HUES64 (cell line): ENCODE measurements around the gene UGGT1.
"Not testable (repeated sequence)": the region's sequence is repeated elsewhere in the genome, so short reads cannot be mapped to it uniquely, and the experiment has no call there.

Experiments used
- H3K27ac ChIP-seq: 2 replicates; pipeline ENCODE4 v1.7.0; 2013; ENCODE audit warnings: low read depth, low read length, inconsistent platforms
- H3K27me3 ChIP-seq: 2 replicates; pipeline ENCODE4 v1.6.1; 2013; ENCODE audit warnings: mild to moderate bottlenecking, low read length; ENCODE audit not compliant: insufficient read depth
- H3K36me3 ChIP-seq: 2 replicates; pipeline ENCODE4 v1.6.1; 2013; ENCODE audit warnings: mild to moderate bottlenecking, low read length; ENCODE audit not compliant: insufficient read depth
- H3K4me1 ChIP-seq: 2 replicates; pipeline ENCODE4 v1.6.1; 2013; ENCODE audit warnings: mild to moderate bottlenecking, low read length, moderate library complexity; ENCODE audit not compliant: insufficient read depth
- H3K4me3 ChIP-seq: 2 replicates; pipeline ENCODE4 v1.5.1; 2013; ENCODE audit warnings: mild to moderate bottlenecking, low read length, moderate library complexity
- H3K9ac ChIP-seq: 2 replicates; pipeline ENCODE4 v1.6.1; 2013; ENCODE audit warnings: mild to moderate bottlenecking, low read depth, low read length
- H3K9me3 ChIP-seq: 2 replicates; pipeline ENCODE4 v1.6.1; 2013; ENCODE audit warnings: low read depth, low read length; ENCODE audit not compliant: insufficient read depth
- WGBS: fragments of 150-250, 120-280 bp; methylation state at CpG from one replicate; pipeline ENCODE4 v1.1.7; 2013; ENCODE audit warnings: missing lambda C conversion rate; 5-methylcytosine and 5-hydroxymethylcytosine counted together

Gene UGGT1

GRCh38 chr2:128197059-128197458 lies 106.1 kb downstream of the UGGT1 start:
- H3K4me1 ChIP-seq = no peaks in the 10 kb centered on the region
- H3K27me3 ChIP-seq = no peaks in the 10 kb centered on the region
- H3K9me3 ChIP-seq = no peaks in the 10 kb centered on the region
- H3K9ac ChIP-seq = no peak overlapping the region
- 97% methylated on average over 8 of the region's 8 CpGs for WGBS
- H3K27ac ChIP-seq = no peak overlapping the region
- H3K4me3 ChIP-seq = no peak overlapping the region
- peaks cover 6% of the 10 kb centered on the region; the same call in 1 of the 2 replicates for H3K36me3 ChIP-seq

DNA sequence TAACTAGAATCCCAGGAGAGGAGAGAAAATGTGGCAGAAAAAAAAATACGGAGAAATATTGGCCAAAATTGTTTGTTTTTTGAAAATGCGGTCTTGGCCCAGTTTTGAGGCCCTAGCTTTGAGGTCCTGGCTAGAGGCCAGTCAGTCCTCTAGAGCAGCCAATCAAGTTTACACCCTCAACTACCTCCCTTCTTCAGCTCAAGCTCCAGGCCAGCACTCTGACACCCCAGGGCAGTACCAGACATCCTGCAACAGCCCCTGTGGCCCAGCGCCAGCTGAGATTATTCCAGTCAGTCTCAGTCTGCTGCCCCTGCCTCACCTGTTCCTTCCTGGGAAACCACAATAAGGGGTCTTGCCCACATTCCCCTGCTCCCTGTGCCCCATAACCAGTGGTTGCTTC lies 107.7 kb downstream of the UGGT1 start:
- no peaks in the 10 kb centered on the region for H3K9me3 ChIP-seq
- H3K4me1 ChIP-seq = no peaks in the 10 kb centered on the region
- H3K36me3 ChIP-seq = no peaks in the 10 kb centered on the region
- H3K4me3 ChIP-seq = no peak overlapping the region
- 93% methylated on average over 3 of the region's 3 CpGs for WGBS
- no peak overlapping the region for H3K27ac ChIP-seq
- no peaks in the 10 kb centered on the region for H3K27me3 ChIP-seq
- no peak overlapping the region for H3K9ac ChIP-seq

DNA sequence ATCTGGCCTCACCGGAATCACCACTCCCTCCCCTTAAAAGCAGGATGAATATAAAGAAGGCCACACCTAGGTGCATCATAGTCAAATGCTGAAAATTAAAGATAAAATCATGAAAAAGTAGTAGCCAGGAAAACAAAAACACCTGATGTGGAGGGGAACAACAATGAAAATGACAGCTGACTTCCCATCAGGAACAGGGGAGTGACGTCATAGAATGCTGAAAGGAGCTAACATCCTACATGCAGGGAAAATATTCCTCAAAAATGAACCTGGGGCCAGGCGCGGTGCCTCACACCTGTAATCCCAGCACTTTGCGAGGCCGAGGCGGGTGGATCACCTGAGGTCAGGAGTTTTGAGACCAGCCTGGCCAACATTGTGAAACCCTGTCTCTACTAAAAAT lies 108.1 kb downstream of the UGGT1 start:
- H3K4me1 ChIP-seq = no peaks in the 10 kb centered on the region
- H3K27me3 ChIP-seq = no peaks in the 10 kb centered on the region
- H3K9me3 ChIP-seq = no peaks in the 10 kb centered on the region
- no peaks in the 10 kb centered on the region for H3K36me3 ChIP-seq
- 92% methylated on average over 7 of the region's 7 CpGs for WGBS
- H3K9ac ChIP-seq = no peak overlapping the region
- H3K27ac ChIP-seq = no peak overlapping the region
- H3K4me3 ChIP-seq = no peak overlapping the region

- Histone ChIP-seq H3K27ac (no peak overlapping the region), H3K36me3 (no peaks in the 10 kb centered on the region), H3K9me3 (peaks cover 10% of the 10 kb centered on the region), H3K4me1 (no peaks in the 10 kb centered on the region), H3K9ac (no peak overlapping the region), H3K27me3 (no peaks in the 10 kb centered on the region), H3K4me3 (no peak overlapping the region)
- WGBS = 76% methylated on average over 1 of the region's 1 CpG
These were observed 111.8 kb downstream of the UGGT1 start for GRCh38 chr2:128202791-128203190.

DNA sequence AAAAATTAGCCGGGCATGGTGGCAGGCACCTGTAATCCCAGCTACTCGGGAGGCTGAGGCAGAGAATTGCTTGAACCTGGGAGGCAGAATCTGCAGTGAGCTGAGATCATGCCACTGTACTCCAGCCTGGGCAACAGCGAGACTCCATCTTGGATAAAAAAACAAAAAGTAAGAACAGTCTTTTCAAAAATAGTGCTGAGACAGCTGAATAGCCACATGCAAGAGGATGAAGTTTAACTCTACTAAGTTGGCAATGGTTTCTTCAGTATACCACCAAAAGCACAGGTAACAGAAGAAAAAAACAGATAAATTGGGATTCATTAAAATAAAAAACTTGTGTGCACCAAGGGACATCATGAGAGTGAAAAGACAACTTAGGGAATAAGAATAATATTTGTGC lies 115.2 kb downstream of the UGGT1 start:
- H3K27ac ChIP-seq = no peak overlapping the region
- H3K36me3 ChIP-seq = no peaks in the 10 kb centered on the region
- no peak overlapping the region for H3K4me3 ChIP-seq
- no peaks in the 10 kb centered on the region for H3K27me3 ChIP-seq
- no peaks in the 10 kb centered on the region for H3K4me1 ChIP-seq
- WGBS = 92% methylated on average over 3 of the region's 3 CpGs
- peaks cover 15% of the 10 kb centered on the region for H3K9me3 ChIP-seq
- H3K9ac ChIP-seq = no peak overlapping the region

DNA sequence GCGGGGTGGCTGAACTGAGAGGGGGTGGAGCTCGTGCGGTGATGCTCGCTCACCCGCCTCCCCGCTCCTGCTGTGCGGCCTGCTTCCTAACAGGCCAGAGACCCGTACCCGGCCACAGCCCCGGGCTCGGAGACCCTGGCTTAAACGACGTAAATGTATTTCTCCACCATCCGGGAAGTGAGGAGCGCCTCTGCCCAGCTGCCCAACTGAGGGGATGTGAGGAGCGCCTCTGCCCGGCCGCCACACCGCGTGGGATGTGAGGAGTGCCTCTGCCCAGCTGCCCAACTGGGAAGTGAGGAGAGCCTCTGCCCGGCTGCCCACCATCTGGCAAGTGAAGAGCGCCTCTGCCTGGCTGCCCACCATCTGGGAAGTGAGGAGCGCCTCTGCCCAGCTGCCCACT lies 117.0 kb downstream of the UGGT1 start:
- 93% methylated on average over 23 of the region's 23 CpGs for WGBS
- H3K4me1 ChIP-seq = no peaks in the 10 kb centered on the region
- H3K27ac ChIP-seq = no peak overlapping the region
- H3K9me3 ChIP-seq = peaks cover 15% of the 10 kb centered on the region
- H3K36me3 ChIP-seq = no peaks in the 10 kb centered on the region
- H3K9ac ChIP-seq = no peak overlapping the region
- H3K27me3 ChIP-seq = no peaks in the 10 kb centered on the region
- no peak overlapping the region for H3K4me3 ChIP-seq

GRCh38 chr2:128208631-128209324 lies 117.8 kb downstream of the UGGT1 start:
- not testable (repeated sequence) for H3K9ac ChIP-seq, H3K4me3 ChIP-seq, H3K36me3 ChIP-seq, H3K27ac ChIP-seq, H3K27me3 ChIP-seq, H3K4me1 ChIP-seq
- peaks cover 15% of the 10 kb centered on the region for H3K9me3 ChIP-seq
- WGBS = 95% methylated on average over 22 of the region's 22 CpGs

- Histone ChIP-seq H3K4me3 (no peak overlapping the region), H3K27me3 (no peaks in the 10 kb centered on the region), H3K36me3 (no peaks in the 10 kb centered on the region), H3K9me3 (0 out of 2 replicates have a peak, but pooled peaks cover 4% of the 10 kb centered on the region), H3K9ac (no peak overlapping the region), H3K4me1 (no peaks in the 10 kb centered on the region), H3K27ac (no peak overlapping the region)
- 91% methylated on average over 14 of the region's 14 CpGs for WGBS
These were observed 123.3 kb downstream of the UGGT1 start for GRCh38 chr2:128214251-128214650.

GRCh38 chr2:128214866-128215460 lies 124.0 kb downstream of the UGGT1 start:
- Histone ChIP-seq H3K27ac (no peak overlapping the region), H3K9ac (no peak overlapping the region), H3K36me3 (no peaks in the 10 kb centered on the region), H3K4me1 (no peaks in the 10 kb centered on the region), H3K27me3 (no peaks in the 10 kb centered on the region), H3K4me3 (no peak overlapping the region), H3K9me3 (0 out of 2 replicates have a peak, but pooled peaks cover 2% of the 10 kb centered on the region)
- 95% methylated on average over 14 of the region's 14 CpGs for WGBS

GRCh38 chr2:128215897-128216642 lies 125.1 kb downstream of the UGGT1 start:
- no peaks in the 10 kb centered on the region for H3K9me3 ChIP-seq
- no peaks in the 10 kb centered on the region for H3K4me1 ChIP-seq
- no peak overlapping the region for H3K27ac ChIP-seq
- H3K27me3 ChIP-seq = no peaks in the 10 kb centered on the region
- H3K9ac ChIP-seq = no peak overlapping the region
- no peak overlapping the region for H3K4me3 ChIP-seq
- WGBS = 95% methylated on average over 10 of the region's 10 CpGs
- no peaks in the 10 kb centered on the region for H3K36me3 ChIP-seq

GRCh38 chr2:128217671-128218070 lies 126.7 kb downstream of the UGGT1 start:
- Histone ChIP-seq H3K4me1 (no peaks in the 10 kb centered on the region), H3K4me3 (no peak overlapping the region), H3K27me3 (no peaks in the 10 kb centered on the region), H3K9me3 (no peaks in the 10 kb centered on the region), H3K36me3 (no peaks in the 10 kb centered on the region), H3K9ac (no peak overlapping the region), H3K27ac (no peak overlapping the region)
- 88% methylated on average over 4 of the region's 4 CpGs for WGBS
